Iris pigment epithelial cell (primary cell): ENCODE data around the gene DEDD.

ENCODE experiments used
- DNase-seq: peaks from one replicate; pipeline ENCODE4 v3.0.0-alpha.2; 2011; ENCODE audit warnings: low read depth

Gene DEDD

GRCh38 chr1:161132410-161133219, at the start of gene DEDD:
Gene DEDD, minus strand, starts transcription at chr1:161132667. Its CDS starts 8,205 bp downstream, at chr1:161124462.
- DNase-seq: peak; percentile 96

GRCh38 chr1:161182214-161182613, 49.7 kb upstream of the DEDD start:
- DNase-seq: peak; percentile 68

GRCh38 chr1:161180639-161181038, 48.2 kb upstream of the DEDD start:
- no peak for DNase-seq

GRCh38 chr1:161179698-161180097, 47.2 kb upstream of the DEDD start:
- DNase-seq: no peak

GRCh38 chr1:161177936-161178244, 45.4 kb upstream of the DEDD start:
- no peak for DNase-seq

- DNase-seq: peak; percentile 75
Measured at GRCh38 chr1:161177112-161177935, 44.9 kb upstream of the DEDD start, which contains the start of gene B4GALT3. Gene B4GALT3, minus strand, starts transcription at chr1:161177507. Its CDS starts 1,447 bp downstream, at chr1:161176060.

- no peak for DNase-seq
Measured at GRCh38 chr1:161176468-161177111, 44.1 kb upstream of the DEDD start.

- DNase-seq: no peak
Measured at GRCh38 chr1:161175771-161176453, 43.4 kb upstream of the DEDD start.

GRCh38 chr1:161174911-161175310, 42.4 kb upstream of the DEDD start:
- DNase-seq: no peak

GRCh38 chr1:161173711-161174110, 41.2 kb upstream of the DEDD start:
- DNase-seq: no peak

- peak; percentile 94 for DNase-seq
Measured at GRCh38 chr1:161172776-161173376, 40.4 kb upstream of the DEDD start.

GRCh38 chr1:161172349-161172748, 39.9 kb upstream of the DEDD start:
- no peak for DNase-seq

- no peak for DNase-seq
Measured at GRCh38 chr1:161171696-161172095, 39.2 kb upstream of the DEDD start.

- no peak for DNase-seq
Measured at GRCh38 chr1:161171191-161171590, 38.7 kb upstream of the DEDD start.

GRCh38 chr1:161168906-161169305, 36.4 kb upstream of the DEDD start:
- no peak for DNase-seq

GRCh38 chr1:161166669-161167548, 34.4 kb upstream of the DEDD start:
- DNase-seq: no peak

- peak; percentile 100 for DNase-seq
Measured at GRCh38 chr1:161165742-161166668, 33.5 kb upstream of the DEDD start, which contains the start of gene PPOX. Gene PPOX, plus strand, starts transcription at chr1:161166426. Its CDS starts 422 bp downstream, at chr1:161166848.

GRCh38 chr1:161164901-161165610, 32.6 kb upstream of the DEDD start:
- DNase-seq: no peak

GRCh38 chr1:161163793-161164192, 31.3 kb upstream of the DEDD start:
- DNase-seq: no peak
